IMR-90 (cell line): ENCODE results near the gene ADRA2A. TPM values are rescaled to one million over a fixed set of nuclear protein-coding genes. Genes with fewer than 3 reads are reported as not detected.

ENCODE experiments used
- ATAC-seq: fragments of 200-7000 bp; cut with Tn5 transposase; 2 replicates; pipeline ENCODE4 v1.9.1; 2020; ENCODE audit warnings: low read depth, mild to moderate bottlenecking, moderate library complexity
- BruUV-seq: library from RNA; stranded (reverse); fragments of 400-500 nt; replicated peaks from 2 replicates; lab custom pipeline; 2021; lab: Mats Ljungman, UMichigan
- CTCF ChIA-PET: fragments of 300-600 bp; formaldehyde crosslinking; extraction: SDS; loops from one replicate; lab custom pipeline; 2021; ENCODE audit warnings: antibody characterized with exemption; lab: Yijun Ruan, JAX
- POLR2A ChIA-PET: fragments of 300-600 bp; sonication (Branson Sonifier 250); formaldehyde crosslinking; loops from one replicate; lab custom pipeline; 2022; ENCODE audit warnings: antibody characterized with exemption; ENCODE audit not compliant: unreplicated experiment; lab: Charles Lee
- DNase-seq: peaks from one replicate; pipeline ENCODE4 v3.0.0; 2013
- H2AFZ ChIP-seq: replicated peaks from 2 replicates; pipeline ENCODE3; 2013; ENCODE audit warnings: low read length, mild to moderate bottlenecking; ENCODE audit not compliant: poor library complexity
- H2AK5ac ChIP-seq: 2 replicates; pipeline ENCODE4 v1.6.1; 2013; ENCODE audit warnings: low read depth, low read length, inconsistent platforms
- H2AK9ac ChIP-seq: replicated peaks from 2 replicates; pipeline ENCODE3; 2013; ENCODE audit warnings: mild to moderate bottlenecking, low read depth, low read length, moderate library complexity; ENCODE audit not compliant: poor library complexity
- H2BK120ac ChIP-seq: 2 replicates; pipeline ENCODE4 v1.6.1; 2013; ENCODE audit warnings: low read depth, low read length, inconsistent platforms
- H2BK15ac ChIP-seq: 3 replicates; pipeline ENCODE4 v1.6.1; 2013; ENCODE audit warnings: low read depth, low read length, inconsistent platforms
- H2BK20ac ChIP-seq: 2 replicates; pipeline ENCODE4 v1.6.1; 2013; ENCODE audit warnings: low read depth, mild to moderate bottlenecking, inconsistent platforms, low read length, moderate library complexity
- H2BK5ac ChIP-seq: 2 replicates; pipeline ENCODE4 v1.6.1; 2013; ENCODE audit warnings: mild to moderate bottlenecking, low read depth, low read length, inconsistent platforms; ENCODE audit not compliant: poor library complexity, severe bottlenecking
- H3K14ac ChIP-seq: replicated peaks from 2 replicates; pipeline ENCODE4 v1.6.1; 2013; ENCODE audit warnings: low read depth, low read length, inconsistent platforms
- H3K18ac ChIP-seq: 2 replicates; pipeline ENCODE4 v1.6.1; 2013; ENCODE audit warnings: low read depth, low read length, control low read depth
- H3K23ac ChIP-seq: 2 replicates; pipeline ENCODE4 v1.6.1; 2013; ENCODE audit warnings: low read depth, low read length, inconsistent platforms
- H3K27ac ChIP-seq: 2 replicates; pipeline ENCODE4 v1.5.1; 2013; ENCODE audit warnings: mild to moderate bottlenecking, control low read depth, low read length; ENCODE audit not compliant: insufficient read depth
- H3K27me3 ChIP-seq: 2 replicates; pipeline ENCODE4 v1.6.1; 2013; ENCODE audit warnings: low read length; ENCODE audit not compliant: control insufficient read depth, insufficient read depth
- H3K36me3 ChIP-seq: 2 replicates; pipeline ENCODE4 v1.6.1; 2013; ENCODE audit warnings: low read length, mixed read lengths; ENCODE audit not compliant: control insufficient read depth, insufficient read depth
- H3K4ac ChIP-seq: 2 replicates; pipeline ENCODE4 v1.6.1; 2013; ENCODE audit warnings: low read depth, low read length, inconsistent platforms
- H3K4me1 ChIP-seq: 2 replicates; pipeline ENCODE4 v1.6.1; 2013; ENCODE audit warnings: low read length, mixed read lengths; ENCODE audit not compliant: control insufficient read depth, insufficient read depth
- H3K4me2 ChIP-seq: 2 replicates; pipeline ENCODE4 v1.6.1; 2013; ENCODE audit warnings: low read depth, mild to moderate bottlenecking, control low read depth, low read length, moderate library complexity
- H3K4me3 ChIP-seq: 2 replicates; pipeline ENCODE4 v1.5.1; 2013; ENCODE audit warnings: low read depth, mild to moderate bottlenecking, control low read depth, low read length, moderate library complexity; ENCODE audit not compliant: insufficient read depth
- H3K56ac ChIP-seq: 2 replicates; pipeline ENCODE4 v1.6.1; 2013; ENCODE audit warnings: low read length, inconsistent platforms; ENCODE audit not compliant: insufficient read depth; ENCODE audit errors: extremely low read depth
- H3K79me1 ChIP-seq, 2 experiments: 2 replicates each; pipeline ENCODE4 v1.6.1; 2013; ENCODE audit warnings: low read length in 2 of 2, inconsistent platforms in 1 of 2, low read depth in 1 of 2
- H3K9ac ChIP-seq: 2 replicates; pipeline ENCODE4 v1.6.1; 2013; ENCODE audit warnings: low read depth, low read length, control low read depth
- H3K9me1 ChIP-seq: 2 replicates; pipeline ENCODE4 v1.6.1; 2013; ENCODE audit warnings: low read length, inconsistent platforms; ENCODE audit not compliant: insufficient read depth
- H3K9me3 ChIP-seq: 2 replicates; pipeline ENCODE4 v1.6.1; 2013; ENCODE audit warnings: low read length; ENCODE audit not compliant: control insufficient read depth, insufficient read depth
- H4K20me1 ChIP-seq: 2 replicates; pipeline ENCODE4 v1.6.1; 2013; ENCODE audit warnings: low read length, inconsistent platforms; ENCODE audit not compliant: insufficient read depth
- H4K5ac ChIP-seq: 2 replicates; pipeline ENCODE4 v1.6.1; 2013; ENCODE audit warnings: mild to moderate bottlenecking, low read depth, low read length, control low read depth
- H4K8ac ChIP-seq, 2 experiments: 2 replicates each; pipeline ENCODE4 v1.6.1; 2013; ENCODE audit warnings: low read depth in 2 of 2, low read length in 2 of 2, control low read depth in 1 of 2, inconsistent platforms in 1 of 2
- H4K91ac ChIP-seq: 2 replicates; pipeline ENCODE4 v1.6.1; 2013; ENCODE audit warnings: low read depth, low read length, inconsistent platforms; ENCODE audit not compliant: insufficient read depth
- BHLHE40 ChIP-seq: fragments of 150-350 bp; IDR thresholded peaks from 2 replicates; pipeline ENCODE4 v1.6.1; 2016; ENCODE audit warnings: mild to moderate bottlenecking, low read depth, low read length
- CEBPB ChIP-seq: IDR thresholded peaks from 2 replicates; pipeline ENCODE4 v1.6.1; 2012; ENCODE audit warnings: low read depth, low read length, improper control_type of control experiment
- CHD1 ChIP-seq: IDR thresholded peaks from 2 replicates; pipeline ENCODE4 v1.6.1; 2012; ENCODE audit warnings: low read depth, low read length, improper control_type of control experiment
- FOS ChIP-seq: fragments of 150-350 bp; IDR thresholded peaks from 2 replicates; pipeline ENCODE4 v1.6.1; 2016; ENCODE audit warnings: low read depth, low read length
- MAFK ChIP-seq: IDR thresholded peaks from 2 replicates; pipeline ENCODE4 v1.6.1; 2012; ENCODE audit warnings: low read depth, low read length, improper control_type of control experiment
- MAZ ChIP-seq: IDR thresholded peaks from 2 replicates; pipeline ENCODE4 v1.6.1; 2012; ENCODE audit warnings: low read depth, mild to moderate bottlenecking, low read length, improper control_type of control experiment, moderate library complexity, borderline replicate concordance
- MXI1 ChIP-seq: IDR thresholded peaks from 2 replicates; pipeline ENCODE4 v1.6.1; 2012; ENCODE audit warnings: low read depth, mild to moderate bottlenecking, low read length, moderate library complexity, borderline replicate concordance
- NFE2L2 ChIP-seq: fragments of 150-350 bp; IDR thresholded peaks from 2 replicates; pipeline ENCODE4 v1.6.1; 2016; ENCODE audit warnings: low read depth, mild to moderate bottlenecking, low read length
- POLR2A ChIP-seq: IDR thresholded peaks from 2 replicates; pipeline ENCODE4 v1.6.1; 2012; ENCODE audit warnings: mild to moderate bottlenecking, low read depth, low read length
- RAD21 ChIP-seq: IDR thresholded peaks from 2 replicates; pipeline ENCODE4 v1.6.1; 2012; ENCODE audit warnings: low read length, improper control_type of control experiment
- RCOR1 ChIP-seq: IDR thresholded peaks from 2 replicates; pipeline ENCODE4 v1.6.1; 2012; ENCODE audit warnings: mild to moderate bottlenecking, low read length, improper control_type of control experiment; ENCODE audit not compliant: insufficient replicate concordance
- RFX5 ChIP-seq: IDR thresholded peaks from 2 replicates; pipeline ENCODE4 v1.8.0; 2012; ENCODE audit warnings: low read depth, mild to moderate bottlenecking, low read length, moderate library complexity
- SMC3 ChIP-seq: fragments of 150-350 bp; IDR thresholded peaks from 2 replicates; pipeline ENCODE4 v1.6.1; 2016; ENCODE audit warnings: low read depth, mild to moderate bottlenecking, antibody characterized with exemption, low read length, moderate library complexity
- USF2 ChIP-seq: fragments of 150-350 bp; IDR thresholded peaks from 2 replicates; pipeline ENCODE4 v1.6.1; 2017; ENCODE audit warnings: mild to moderate bottlenecking, antibody characterized with exemption, low read length, low read depth
- dilution Hi-C: fragments of 300-500 bp; cut with HindIII; formaldehyde crosslinking; loops from one replicate; pipeline ENCODE4 v1.14.3; 2018; ENCODE audit warnings: low sequenced_read_pairs; ENCODE audit not compliant: unreplicated experiment
- in situ Hi-C: fragments of 300-500 bp; cut with MboI; formaldehyde crosslinking; loops from 3 replicates; pipeline ENCODE4 v1.14.3; 2019; ENCODE audit warnings: low sequenced_read_pairs, inconsistent platforms, mixed read lengths
- intact Hi-C: fragments of 100-400 bp; cut with micrococcal nuclease; formaldehyde crosslinking; loops from 2 replicates; pipeline ENCODE4 v1.10.0; 2022
- polyA plus RNA-seq, 3 experiments: library from polyadenylated mRNA; depleted of rRNA; stranded (reverse); fragments of >200 nt; gene quantifications; 2 replicates each; pipeline ENCODE4 v1.2.3, GENCODE V29; 2012; ENCODE audit warnings: low replicate concordance in 1 of 3
- total RNA-seq: library from RNA; depleted of rRNA; stranded (reverse); fragments of >200 nt; gene quantifications from 2 replicates; pipeline ENCODE4 v1.2.3, GENCODE V29; 2012
- TF ChIP-seq, protein P1 (sequence below): conservative IDR thresholded peaks from 2 replicates; pipeline ENCODE4 v1.5.1; 2012; ENCODE audit warnings: mild to moderate bottlenecking, low read depth, low read length, improper control_type of control experiment

Gene ADRA2A
- total and polyA plus RNA-seq, 2 of the 4 experiments (the other 2 are of a cell fraction): not detected

- intact Hi-C loops: no loop called here
- Histone ChIP-seq H2AK5ac (no peak overlapping the region), H3K9me1 (no peaks in the 10 kb centered on the region), H3K14ac (no peak overlapping the region), H4K91ac (no peak overlapping the region), H2BK15ac (no peak overlapping the region), H2AFZ (no peak overlapping the region), H3K18ac (no peak overlapping the region), H3K4me2 (no peak overlapping the region), H3K4ac (no peak overlapping the region), H2AK9ac (no peak overlapping the region), H3K79me1 (no peaks in the 10 kb centered on the region), H3K4me1 (no peaks in the 10 kb centered on the region), H4K20me1 (no peaks in the 10 kb centered on the region), H3K27ac (no peak overlapping the region), H2BK120ac (no peak overlapping the region), H3K56ac (no peak overlapping the region), H2BK20ac (no peak overlapping the region), H3K23ac (no peak overlapping the region), H3K9ac (no peak overlapping the region), H2BK5ac (no peak overlapping the region), H3K9me3 (no peaks in the 10 kb centered on the region), H4K5ac (no peak overlapping the region), H3K4me3 (no peak overlapping the region), H3K36me3 (no peaks in the 10 kb centered on the region), H4K8ac (no peak overlapping the region), H3K27me3 (no peaks in the 10 kb centered on the region)
- in situ Hi-C loops: no loop called here
- no peak for DNase-seq
- TF ChIP-seq RCOR1: no peak
- no peak for TF ChIP-seq USF2
- TF ChIP-seq NFE2L2: no peak
- TF ChIP-seq RFX5: no peak
- TF ChIP-seq POLR2A: no peak
- no peak for TF ChIP-seq MAZ
- no peak for TF ChIP-seq RAD21
- TF ChIP-seq MAFK: no peak
- no peak for TF ChIP-seq MXI1
- TF ChIP-seq CHD1: no peak
- TF ChIP-seq CEBPB: no peak
- no peak for TF ChIP-seq FOS
- no peak for TF ChIP-seq SMC3
- no peak for TF ChIP-seq BHLHE40
- TF ChIP-seq, protein P1, sequence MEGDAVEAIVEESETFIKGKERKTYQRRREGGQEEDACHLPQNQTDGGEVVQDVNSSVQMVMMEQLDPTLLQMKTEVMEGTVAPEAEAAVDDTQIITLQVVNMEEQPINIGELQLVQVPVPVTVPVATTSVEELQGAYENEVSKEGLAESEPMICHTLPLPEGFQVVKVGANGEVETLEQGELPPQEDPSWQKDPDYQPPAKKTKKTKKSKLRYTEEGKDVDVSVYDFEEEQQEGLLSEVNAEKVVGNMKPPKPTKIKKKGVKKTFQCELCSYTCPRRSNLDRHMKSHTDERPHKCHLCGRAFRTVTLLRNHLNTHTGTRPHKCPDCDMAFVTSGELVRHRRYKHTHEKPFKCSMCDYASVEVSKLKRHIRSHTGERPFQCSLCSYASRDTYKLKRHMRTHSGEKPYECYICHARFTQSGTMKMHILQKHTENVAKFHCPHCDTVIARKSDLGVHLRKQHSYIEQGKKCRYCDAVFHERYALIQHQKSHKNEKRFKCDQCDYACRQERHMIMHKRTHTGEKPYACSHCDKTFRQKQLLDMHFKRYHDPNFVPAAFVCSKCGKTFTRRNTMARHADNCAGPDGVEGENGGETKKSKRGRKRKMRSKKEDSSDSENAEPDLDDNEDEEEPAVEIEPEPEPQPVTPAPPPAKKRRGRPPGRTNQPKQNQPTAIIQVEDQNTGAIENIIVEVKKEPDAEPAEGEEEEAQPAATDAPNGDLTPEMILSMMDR: no peak
- BruUV-seq: no TSS peak
- ChIA-PET POLR2A (no interaction called here), CTCF (no interaction called here)
- dilution Hi-C loops: no loop called here
- no peak for ATAC-seq
Measured at GRCh38 chr10:111122127-111122526, 45.3 kb downstream of the ADRA2A start.
